ENCODE measurements around the gene GSTP1.

The GSTP1 gene

DNA sequence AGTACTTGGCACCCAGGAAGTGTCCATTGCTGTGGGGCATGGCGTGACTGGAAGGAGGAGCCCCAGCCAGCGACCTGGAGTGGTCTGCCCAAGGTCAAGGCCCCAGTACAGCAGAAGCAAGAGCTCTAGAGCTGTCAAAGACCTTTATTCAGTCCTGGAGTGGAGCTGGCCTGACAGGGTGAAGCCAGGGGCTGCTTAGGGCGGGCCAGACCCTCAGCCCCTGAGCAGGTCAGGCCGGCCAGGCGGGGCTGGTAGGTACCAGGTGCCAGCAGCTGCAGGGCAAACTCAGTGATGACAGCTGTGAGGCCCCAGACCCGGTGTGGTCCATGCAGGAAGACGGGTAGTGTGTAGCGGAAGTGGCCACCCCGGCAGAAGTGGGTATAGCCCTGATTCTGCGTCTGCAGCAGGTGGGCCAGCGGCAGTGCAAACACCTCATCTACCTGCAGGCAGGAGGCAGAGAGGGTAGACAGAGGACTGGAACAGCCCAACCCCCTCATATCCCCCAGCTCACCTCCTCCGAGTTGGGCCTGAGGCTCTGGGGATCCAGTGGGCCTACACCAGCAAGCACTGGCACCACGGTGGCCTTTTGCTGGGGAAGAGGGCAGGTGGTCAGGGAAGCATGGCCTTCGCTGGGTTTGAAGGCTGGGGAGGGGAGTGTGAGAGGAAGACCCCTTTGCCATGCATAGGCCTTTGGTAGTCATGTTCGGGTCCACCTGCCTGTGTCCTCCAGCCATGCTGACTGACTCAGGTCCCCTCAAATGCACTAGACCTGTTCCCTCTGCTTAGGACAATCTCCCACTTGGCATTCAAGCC is 44.4 kb downstream of the GSTP1 start:
- no peak for DNase-seq (ENCODE audit: low read depth, low spot score)
- H3K27ac ChIP-seq: no peak overlapping the region

GRCh38 chr11:67628710-67629385 is 45.2 kb downstream of the GSTP1 start:
- H3K27ac ChIP-seq: no peak overlapping the region
- DNase-seq (ENCODE audit: low read depth, low spot score): no peak

- DNase-seq (ENCODE audit: low read depth, low spot score): no peak
- H3K27ac ChIP-seq: peak within 1 kb of the TSS; percentile 77
Observed at GRCh38 chr11:67629386-67630227, 46.0 kb downstream of the GSTP1 start, which contains the start of gene NUDT8. TSS of gene NUDT8 (minus strand) at chr11:67629937. CDS start at chr11:67629911, 26 bp downstream.

DNA sequence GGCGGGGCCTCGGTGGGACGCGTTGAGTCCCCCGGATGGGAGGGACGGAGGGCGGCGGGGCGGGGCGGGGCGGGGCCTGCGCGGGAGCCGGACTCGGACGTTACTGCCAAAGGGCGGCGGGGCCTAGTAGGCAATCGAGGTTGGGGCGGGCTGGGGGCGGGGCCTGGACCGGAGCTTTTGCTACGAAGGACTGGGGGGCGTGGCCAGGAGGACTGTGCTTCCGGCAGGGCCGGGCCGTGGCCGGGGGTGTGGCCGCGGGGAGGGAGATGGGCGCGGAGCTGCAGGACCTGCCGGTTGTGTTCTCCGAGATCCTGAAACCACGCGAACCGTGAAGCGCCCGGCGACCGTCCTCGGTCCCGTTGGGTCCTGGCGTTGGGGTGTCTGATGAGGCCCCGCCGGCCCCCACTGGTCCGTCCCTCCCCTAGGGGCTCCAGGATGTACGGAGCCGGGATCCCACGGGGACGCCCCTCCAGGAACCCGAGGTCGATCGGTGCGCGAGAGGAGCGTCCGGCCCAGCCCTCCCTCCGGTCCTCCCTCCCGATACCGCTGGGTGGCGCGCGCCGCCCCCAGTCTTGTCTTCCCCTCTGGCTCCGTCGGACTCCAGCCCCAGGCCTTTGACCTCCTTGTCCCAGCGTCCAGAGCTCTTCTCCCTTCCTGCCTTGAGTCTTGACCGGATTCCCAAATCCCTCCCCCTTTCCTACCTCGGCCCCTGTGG is 46.8 kb downstream of the GSTP1 start:
- peak overlapping the region; percentile 77 for H3K27ac ChIP-seq
- DNase-seq (ENCODE audit: low read depth, low spot score): peak; percentile 79

GRCh38 chr11:67630943-67631331 is 47.3 kb downstream of the GSTP1 start:
- DNase-seq (ENCODE audit: low read depth, low spot score): no peak
- peak overlapping the region; percentile 77 for H3K27ac ChIP-seq

DNA sequence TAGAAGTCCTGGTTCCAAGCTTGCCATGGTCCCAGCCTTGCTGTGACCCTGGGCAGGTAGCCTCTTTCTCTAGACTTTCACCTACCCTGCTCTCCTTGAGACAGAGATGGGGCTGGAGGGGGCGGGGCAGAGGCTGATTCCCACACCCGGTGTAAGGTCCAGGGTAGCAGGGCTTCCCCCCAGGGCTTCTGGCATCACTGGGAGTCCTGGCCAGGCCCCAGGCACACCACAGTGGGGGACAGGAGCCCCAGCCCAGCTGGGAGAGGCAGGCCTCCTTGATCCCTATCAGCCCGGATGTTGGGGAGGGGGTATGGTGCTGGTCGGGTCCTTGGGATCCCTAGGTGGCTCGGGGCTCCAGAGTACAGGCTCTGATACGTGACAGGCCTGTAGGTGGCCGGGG is 47.8 kb downstream of the GSTP1 start:
- DNase-seq (ENCODE audit: low read depth, low spot score): no peak
- H3K27ac ChIP-seq: no peak overlapping the region

- H3K27ac ChIP-seq: no peak overlapping the region
- DNase-seq (ENCODE audit: low read depth, low spot score): no peak
Observed at GRCh38 chr11:67631853-67632174, 48.2 kb downstream of the GSTP1 start.

DNA sequence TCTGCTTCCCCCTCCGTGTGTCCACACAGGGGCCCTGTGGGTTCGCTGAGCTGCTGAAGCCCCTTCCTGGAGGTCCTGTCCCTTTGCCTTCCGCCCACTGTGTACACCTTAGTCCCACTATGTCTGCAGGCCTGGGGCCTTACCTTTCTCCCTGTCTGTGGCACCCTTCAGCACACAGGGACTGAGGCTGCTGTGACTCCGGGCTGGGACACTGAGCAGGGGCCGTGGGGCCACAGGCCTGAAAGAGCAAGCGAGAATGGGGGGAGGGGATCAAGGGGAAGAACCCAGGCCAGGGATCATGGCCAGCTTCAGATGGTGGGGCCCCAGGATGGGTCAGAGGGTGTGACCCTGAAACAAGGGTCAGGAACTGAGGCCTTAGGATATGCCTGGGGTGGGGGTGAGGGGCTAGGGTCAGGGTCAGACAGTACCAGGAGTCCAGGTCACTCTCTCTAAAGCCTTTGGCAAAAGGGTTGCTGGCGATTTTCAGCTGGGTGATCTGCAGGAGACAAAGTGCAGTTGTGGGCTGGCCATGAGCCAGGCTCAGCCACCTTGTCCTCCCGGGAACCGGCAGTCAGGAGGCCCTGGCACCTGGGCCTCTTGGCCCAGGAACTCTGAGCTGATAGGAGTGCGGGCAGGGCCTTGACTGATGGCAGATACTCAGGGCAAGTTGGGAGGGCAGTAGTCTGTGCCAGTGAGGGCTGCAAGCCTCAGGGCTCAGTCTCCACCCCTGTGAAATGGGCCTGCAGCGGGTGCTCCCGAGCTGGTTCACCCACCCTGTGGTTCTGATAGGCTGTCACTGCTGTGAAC is 48.8 kb downstream of the GSTP1 start:
- H3K27ac ChIP-seq: no peak overlapping the region
- no peak for DNase-seq (ENCODE audit: low read depth, low spot score)

DNA sequence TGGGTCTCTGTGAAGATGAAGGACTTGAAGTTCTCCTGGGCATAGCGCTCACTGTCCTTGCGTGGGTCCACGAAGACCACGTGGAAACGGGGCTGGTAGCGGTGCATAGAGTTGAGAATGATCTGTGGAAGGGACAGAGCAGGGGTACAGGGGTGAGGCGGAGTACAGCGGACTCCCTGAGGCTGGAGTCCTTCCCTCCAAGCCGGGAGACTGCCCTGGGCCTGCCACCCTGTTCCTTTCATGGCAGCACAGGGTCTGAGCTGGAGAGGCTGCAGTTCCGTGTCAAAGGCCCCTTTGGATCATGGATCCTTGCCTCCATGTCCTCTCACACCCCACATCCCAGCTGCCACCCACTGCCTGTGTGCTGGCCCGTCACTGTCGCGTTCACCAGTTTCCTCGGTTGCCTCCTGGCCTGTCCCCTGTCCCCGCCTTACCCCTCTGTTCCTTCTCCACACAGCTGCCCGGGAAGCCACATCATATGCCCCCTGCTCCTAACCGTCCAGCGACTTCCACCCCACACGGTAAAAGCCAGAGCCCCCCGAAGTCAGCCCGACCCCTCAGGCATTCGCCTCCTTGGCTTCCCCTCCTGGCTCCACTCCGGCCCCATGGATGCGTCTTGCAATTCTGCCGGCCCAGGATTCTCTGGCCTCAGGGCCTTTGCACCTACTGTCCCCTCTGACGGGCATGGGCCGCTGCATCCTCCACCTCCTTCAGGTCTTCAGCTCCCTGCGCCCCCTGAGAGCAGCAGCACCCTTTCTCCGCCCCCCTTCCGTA is 49.6 kb downstream of the GSTP1 start:
- no peak overlapping the region for H3K27ac ChIP-seq
- no peak for DNase-seq (ENCODE audit: low read depth, low spot score)

- H3K27ac ChIP-seq: no peak overlapping the region
- DNase-seq (ENCODE audit: low read depth, low spot score): no peak
Observed at GRCh38 chr11:67633758-67634365, 50.2 kb downstream of the GSTP1 start.

GRCh38 chr11:67634366-67635230 is 51.0 kb downstream of the GSTP1 start:
- DNase-seq (ENCODE audit: low read depth, low spot score): no peak
- no peak overlapping the region for H3K27ac ChIP-seq

DNA sequence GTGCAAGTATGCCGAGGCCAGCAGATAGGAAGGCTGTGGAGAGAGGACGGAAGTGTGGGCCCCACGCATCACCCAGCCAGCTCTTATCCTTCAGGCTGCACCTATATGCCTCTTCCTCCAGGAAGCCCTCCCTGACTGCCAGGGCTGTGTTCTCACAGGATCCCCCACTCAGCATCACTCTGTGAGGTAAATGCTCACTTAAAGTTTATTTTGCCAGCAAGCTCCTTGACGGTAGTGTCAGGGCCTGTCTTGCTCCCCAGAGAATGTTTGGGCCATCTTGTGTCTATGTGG is 51.6 kb downstream of the GSTP1 start:
- DNase-seq (ENCODE audit: low read depth, low spot score): no peak
- H3K27ac ChIP-seq: no peak overlapping the region
